HEK293 (cell line): ENCODE results near the gene AMBRA1.

ENCODE experiments used
- CTCF ChIP-seq: fragments of 450-650 bp; formaldehyde crosslinking; IDR thresholded peaks from 2 replicates; pipeline ENCODE4 v1.5.1; 2016; ENCODE audit warnings: missing biosample characterization, missing genetic modification characterization
- PRDM1 ChIP-seq: fragments of 450-650 bp; formaldehyde crosslinking; IDR thresholded peaks from 2 replicates; pipeline ENCODE4; 2016; ENCODE audit warnings: missing biosample characterization, missing genetic modification characterization
- SCRT2 ChIP-seq: fragments of 450-650 bp; formaldehyde crosslinking; IDR thresholded peaks from 2 replicates; pipeline ENCODE4 v1.5.1; 2016; ENCODE audit warnings: missing biosample characterization, missing genetic modification characterization
- SP3 ChIP-seq: fragments of 450-650 bp; formaldehyde crosslinking; IDR thresholded peaks from 2 replicates; pipeline ENCODE4 v1.5.1; 2016; ENCODE audit warnings: missing biosample characterization, missing genetic modification characterization
- ZNF155 ChIP-seq: fragments of 450-650 bp; formaldehyde crosslinking; IDR thresholded peaks from 2 replicates; pipeline ENCODE4 v1.5.1; 2016; ENCODE audit warnings: missing biosample characterization, missing genetic modification characterization
- ZNF37A ChIP-seq: fragments of 450-650 bp; IDR thresholded peaks from 2 replicates; pipeline ENCODE4 v1.5.1; 2018; ENCODE audit warnings: missing biosample characterization, missing genetic modification characterization
- ZNF785 ChIP-seq: fragments of 450-650 bp; formaldehyde crosslinking; IDR thresholded peaks from 2 replicates; pipeline ENCODE4 v1.5.1; 2016; ENCODE audit warnings: missing biosample characterization, missing genetic modification characterization
- ZXDB ChIP-seq: fragments of 450-650 bp; formaldehyde crosslinking; IDR thresholded peaks from 2 replicates; pipeline ENCODE4 v1.5.1; 2016; ENCODE audit warnings: missing biosample characterization, missing genetic modification characterization

- no peak for TF ChIP-seq SP3 (tag by site-specific recombination)
- TF ChIP-seq CTCF (tag by site-specific recombination), result no peak
- TF ChIP-seq ZNF37A (tag by site-specific recombination), result no peak
- TF ChIP-seq ZNF785, result no peak
- TF ChIP-seq ZXDB, result no peak
- no peak for TF ChIP-seq PRDM1 (tag by site-specific recombination)
- TF ChIP-seq ZNF155 (tag by site-specific recombination), result no peak
- TF ChIP-seq SCRT2, result no peak
Observed at GRCh38 chr11:46533396-46534100, 60.3 kb downstream of the AMBRA1 start.
